Measurements from ENCODE around the gene GLB1L.
A peak's percentile ranks its signal among the peaks of the same experiment; 100 is the strongest.
"Not testable (repeated sequence)": the region's sequence is repeated elsewhere in the genome, so short reads cannot be mapped to it uniquely, and the experiment has no call there.

Gene GLB1L

GRCh38 chr2:219280651-219281050, 35.4 kb upstream of the GLB1L start:
- DNase-seq (ENCODE audit: low read depth), result no peak

- DNase-seq (ENCODE audit: low read depth), result no peak
Observed at GRCh38 chr2:219279916-219280516, 34.8 kb upstream of the GLB1L start.

GRCh38 chr2:219279151-219279915, 34.1 kb upstream of the GLB1L start, which contains the start of gene DNAJB2:
TSS of gene DNAJB2 (plus strand) at chr2:219279366. CDS start at chr2:219279834, 468 bp downstream.
- DNase-seq (ENCODE audit: low read depth), result peak; percentile 99

GRCh38 chr2:219278655-219279150, 33.5 kb upstream of the GLB1L start:
- no peak for DNase-seq (ENCODE audit: low read depth)

- DNase-seq (ENCODE audit: low read depth), result peak; percentile 56
Observed at GRCh38 chr2:219277703-219278654, 32.7 kb upstream of the GLB1L start.

GRCh38 chr2:219274361-219274921, 29.2 kb upstream of the GLB1L start:
- no peak for DNase-seq (ENCODE audit: low read depth)

- no peak for DNase-seq (ENCODE audit: low read depth)
Observed at GRCh38 chr2:219273937-219274336, 28.7 kb upstream of the GLB1L start.

GRCh38 chr2:219272995-219273394, 27.8 kb upstream of the GLB1L start:
- DNase-seq (ENCODE audit: low read depth), result no peak

GRCh38 chr2:219272356-219272755, 27.1 kb upstream of the GLB1L start:
- DNase-seq (ENCODE audit: low read depth), result no peak

- DNase-seq (ENCODE audit: low read depth), result no peak
Observed at GRCh38 chr2:219271021-219271420, 25.8 kb upstream of the GLB1L start.

- no peak for DNase-seq (ENCODE audit: low read depth)
Observed at GRCh38 chr2:219270055-219270372, 24.8 kb upstream of the GLB1L start.

GRCh38 chr2:219269362-219270054, 24.3 kb upstream of the GLB1L start:
- no peak for DNase-seq (ENCODE audit: low read depth)

- DNase-seq (ENCODE audit: low read depth), result no peak
Observed at GRCh38 chr2:219268294-219268693, 23.1 kb upstream of the GLB1L start.

GRCh38 chr2:219266886-219267285, 21.6 kb upstream of the GLB1L start:
- DNase-seq (ENCODE audit: low read depth), result no peak

- DNase-seq (ENCODE audit: low read depth), result no peak
Observed at GRCh38 chr2:219266232-219266631, 21.0 kb upstream of the GLB1L start.

GRCh38 chr2:219261024-219261855, 16.0 kb upstream of the GLB1L start:
- no peak for DNase-seq (ENCODE audit: low read depth)

- DNase-seq (ENCODE audit: low read depth), result not testable (repeated sequence)
Observed at GRCh38 chr2:219258942-219259341, 13.7 kb upstream of the GLB1L start.

GRCh38 chr2:219254590-219255201, 9.5 kb upstream of the GLB1L start:
- no peak for DNase-seq (ENCODE audit: low read depth)

GRCh38 chr2:219253753-219254589, 8.7 kb upstream of the GLB1L start, which contains the start of gene TUBA4A:
TSS of gene TUBA4A (minus strand) at chr2:219253918. CDS start at chr2:219253858, 60 bp downstream.
- DNase-seq (ENCODE audit: low read depth), result peak; percentile 84

Data from stimulated activated CD8-positive, alpha-beta memory T cell treated with anti-CD3 and anti-CD28 coated beads, Interleukin-4, amount 100 ng/mL, for 24 hours (primary cell).